Keratinocyte (primary cell): ENCODE results near the gene SIX1. TPM values are rescaled to one million over a fixed set of nuclear protein-coding genes. Genes with fewer than 3 reads are reported as not detected.

Experiments
- DNase-seq: peaks from one replicate; pipeline ENCODE4 v3.0.0-alpha.2; 2011; ENCODE audit warnings: low read depth, missing footprints, low spot score
- FAIRE-seq: peaks from 2 replicates; lab custom pipeline; 2011; peaks lifted over from hg19 to GRCh38; lab: Jason Lieb, UNC
- H2AFZ ChIP-seq: 2 replicates; pipeline ENCODE4 v1.6.0; 2012; ENCODE audit warnings: low read length, control low read depth, inconsistent platforms; ENCODE audit not compliant: control insufficient read depth
- H3K27ac ChIP-seq: 2 replicates; pipeline ENCODE4 v1.5.1; 2011; ENCODE audit warnings: low read length; ENCODE audit not compliant: control insufficient read depth, insufficient read depth
- H3K27me3 ChIP-seq: 3 replicates; pipeline ENCODE4 v1.6.0; 2011; ENCODE audit warnings: low read length; ENCODE audit not compliant: control insufficient read depth, insufficient read depth; ENCODE audit errors: extremely low read depth
- H3K36me3 ChIP-seq, 2 experiments: 2 replicates in 1 of 2; 3 replicates in 1 of 2; pipeline ENCODE4 v1.5.1; 2011; ENCODE audit warnings: low read length in 2 of 2, mild to moderate bottlenecking in 1 of 2; ENCODE audit not compliant: control insufficient read depth in 2 of 2, insufficient read depth in 2 of 2; ENCODE audit errors: extremely low read depth in 1 of 2
- H3K4me1 ChIP-seq: 3 replicates; pipeline ENCODE4 v1.5.1; 2011; ENCODE audit warnings: low read length; ENCODE audit not compliant: control insufficient read depth, insufficient read depth; ENCODE audit errors: extremely low read depth
- H3K4me2 ChIP-seq: 3 replicates; pipeline ENCODE4 v1.6.0; 2011; ENCODE audit warnings: low read depth, low read length; ENCODE audit not compliant: control insufficient read depth, insufficient read depth; ENCODE audit errors: extremely low read depth
- H3K4me3 ChIP-seq, 3 experiments: fragments of 200-600 bp in 1 of 3; sonication (generic) in 1 of 3; 2 replicates in 2 of 3; 3 replicates in 1 of 3; pipeline ENCODE4 v1.5.1; 2011 to 2016; ENCODE audit warnings: low read length in 3 of 3, mild to moderate bottlenecking in 3 of 3, control low read depth in 2 of 3, inconsistent platforms in 1 of 3, low read depth in 1 of 3, mixed read lengths in 1 of 3, mixed run types in 1 of 3, moderate library complexity in 1 of 3; ENCODE audit not compliant: control insufficient read depth in 2 of 3, insufficient read depth in 2 of 3; ENCODE audit errors: extremely low read depth in 1 of 3
- H3K79me2 ChIP-seq: 2 replicates; pipeline ENCODE4 v1.6.0; 2012; ENCODE audit warnings: low read length; ENCODE audit not compliant: control insufficient read depth, insufficient read depth
- H3K9ac ChIP-seq: 3 replicates; pipeline ENCODE4 v1.6.0; 2011; ENCODE audit warnings: low read length; ENCODE audit not compliant: control insufficient read depth, insufficient read depth; ENCODE audit errors: extremely low read depth
- H3K9me1 ChIP-seq: 3 replicates; pipeline ENCODE4 v1.6.0; 2011; ENCODE audit warnings: low read length; ENCODE audit not compliant: control insufficient read depth, insufficient read depth; ENCODE audit errors: extremely low read depth
- H3K9me3 ChIP-seq: 2 replicates; pipeline ENCODE4 v1.5.1; 2012; ENCODE audit warnings: low read depth, low read length; ENCODE audit not compliant: control insufficient read depth
- H4K20me1 ChIP-seq: 3 replicates; pipeline ENCODE4 v1.6.0; 2011; ENCODE audit warnings: low read length; ENCODE audit not compliant: control insufficient read depth, insufficient read depth; ENCODE audit errors: extremely low read depth
- CTCF ChIP-seq, 3 experiments: IDR thresholded peaks in 1 of 3; conservative IDR thresholded peaks in 1 of 3; optimal IDR thresholded peaks in 1 of 3; 2 replicates in 2 of 3; 3 replicates in 1 of 3; pipeline versions ENCODE3 to v1.5.1; 2011; ENCODE audit warnings: low read length in 3 of 3, mild to moderate bottlenecking in 3 of 3, moderate library complexity in 2 of 3, control low read depth in 1 of 3, inconsistent platforms in 1 of 3; ENCODE audit not compliant: insufficient read depth in 2 of 3; ENCODE audit errors: extremely low read depth in 1 of 3
- EZH2 ChIP-seq: IDR thresholded peaks from one replicate; pipeline ENCODE4 v1.6.1; 2012; ENCODE audit warnings: inconsistent platforms, mild to moderate bottlenecking, low read length, moderate library complexity
- dilution Hi-C: fragments of 300-500 bp; cut with MboI; formaldehyde crosslinking; loops from one replicate; pipeline ENCODE4 v1.7.0; 2020; ENCODE audit warnings: low sequenced_read_pairs; ENCODE audit not compliant: extremely low pct_ligation_motif_present
- polyA plus RNA-seq, 5 experiments: library from polyadenylated mRNA; depleted of rRNA in 3 of 5; stranded (reverse) in 3 of 5; stranded (forward) in 1 of 5; unstranded in 1 of 5; fragments of >200 nt; gene quantifications; 1 replicate in 1 of 5; 2 replicates in 3 of 5; 3 replicates in 1 of 5; pipeline versions ENCODE4 v1.2.1 to v1.2.3, GENCODE V29; 2011 to 2012; ENCODE audit warnings: missing spikeins in 2 of 5, low read depth in 1 of 5, low replicate concordance in 1 of 5

Gene SIX1
- polyA plus RNA-seq, 1 donor (not counting 4 experiments of a cell fraction or from before 2014, with no cell fraction given): 0.04 TPM

DNA sequence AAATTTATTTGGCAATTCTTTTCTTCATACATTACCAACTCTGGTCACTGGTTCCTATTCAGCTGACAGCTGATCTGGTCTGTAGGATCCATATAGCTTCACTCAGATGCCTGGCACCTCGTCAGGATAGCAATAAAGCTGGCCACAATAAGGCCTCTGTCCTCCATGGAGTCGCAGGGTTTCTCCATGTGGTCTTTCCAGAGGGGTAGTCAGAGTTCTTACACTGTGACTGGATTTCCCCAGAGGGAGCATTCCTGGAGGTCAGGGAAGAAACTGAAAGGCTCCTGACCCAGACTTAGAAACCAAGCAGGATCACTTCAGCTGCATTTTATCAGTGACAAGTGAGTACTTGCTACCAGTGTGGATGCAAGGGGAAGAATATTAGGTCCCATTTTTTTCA lies 34.9 kb upstream of the SIX1 start:
- dilution Hi-C loops: no loop called here
- no peak for TF ChIP-seq CTCF (optimal IDR thresholded peaks at IDR 0.05 in 1 of 3, IDR thresholded peaks at IDR 0.05 in 1 of 3, conservative IDR thresholded peaks at IDR 0.05 in 1 of 3; ENCODE audit: extremely low read depth in 1 of 3, insufficient read depth in 2 of 3, low read length in 3 of 3)
- TF ChIP-seq EZH2: no peak
- FAIRE-seq: no peak

DNA sequence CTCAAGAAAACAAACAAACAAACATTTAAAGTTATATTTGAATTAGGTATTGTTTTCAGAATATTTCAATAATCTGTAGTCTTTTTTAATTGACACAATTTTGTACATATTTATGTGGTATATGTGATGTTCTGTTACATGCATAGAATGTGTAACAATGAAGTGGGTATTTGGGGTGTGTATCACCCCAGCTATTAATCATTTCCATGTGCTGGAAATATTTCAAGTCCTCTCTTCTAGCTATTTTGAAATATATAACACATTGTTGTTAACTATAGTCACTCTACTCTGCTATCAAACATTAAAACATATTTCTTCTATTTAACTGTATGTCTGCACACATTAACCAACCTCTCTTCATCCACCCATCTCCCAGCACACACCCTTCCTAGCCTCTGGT lies 32.0 kb upstream of the SIX1 start:
- DNase-seq: no peak

More for the DNA sequence above, 34.9 kb upstream of the SIX1 start:
- no peak overlapping the region for H2AFZ ChIP-seq
- no peak overlapping the region for H3K4me2 ChIP-seq
- no peaks in the 10 kb centered on the region for H3K36me3 ChIP-seq
- H3K27ac ChIP-seq: no peak overlapping the region
- DNase-seq: no peak
- no peaks in the 10 kb centered on the region for H3K79me2 ChIP-seq
- no peak overlapping the region for H3K9ac ChIP-seq
- no peaks in the 10 kb centered on the region for H3K9me1 ChIP-seq
- no peaks in the 10 kb centered on the region for H3K27me3 ChIP-seq
- H3K4me1 ChIP-seq: no peaks in the 10 kb centered on the region
- H3K4me3 ChIP-seq: no peak overlapping the region
- no peaks in the 10 kb centered on the region for H3K9me3 ChIP-seq
- H4K20me1 ChIP-seq: no peaks in the 10 kb centered on the region

More for the DNA sequence above, 32.0 kb upstream of the SIX1 start:
- Histone ChIP-seq H3K79me2 (no peaks in the 10 kb centered on the region), H3K4me2 (no peak overlapping the region), H3K4me1 (no peaks in the 10 kb centered on the region), H2AFZ (no peak overlapping the region), H4K20me1 (no peaks in the 10 kb centered on the region), H3K27ac (no peak overlapping the region), H3K9me1 (no peaks in the 10 kb centered on the region), H3K27me3 (no peaks in the 10 kb centered on the region), H3K36me3 (no peaks in the 10 kb centered on the region), H3K9me3 (no peaks in the 10 kb centered on the region), H3K9ac (no peak overlapping the region), H3K4me3 (no peak overlapping the region)
- FAIRE-seq: no peak
- dilution Hi-C loops: no loop called here
- TF ChIP-seq CTCF (optimal IDR thresholded peaks at IDR 0.05 in 1 of 3, IDR thresholded peaks at IDR 0.05 in 1 of 3, conservative IDR thresholded peaks at IDR 0.05 in 1 of 3; ENCODE audit: extremely low read depth in 1 of 3, insufficient read depth in 2 of 3, low read length in 3 of 3) (no peak), EZH2 (no peak)
